Gastrocnemius medialis (tissue), 4 donors: ENCODE measurements around the gene GDF10. TPM values are rescaled to one million over a fixed set of nuclear protein-coding genes. Genes with fewer than 3 reads are reported as not detected.

Source experiments
- ATAC-seq, 2 donors: fragments of 150-250 bp; one replicate each; pipeline ENCODE4 v1.9.1; 2016
- DNase-seq, 2 donors: peaks; one replicate each; pipeline ENCODE4 v3.0.0-alpha.2; 2019
- H3K27ac ChIP-seq, 4 donors: fragments of 200-600 bp; sonication (generic); 1 replicate in 1 of 4; 2 replicates in 3 of 4; pipeline ENCODE4 v1.5.1; 2016 to 2018; ENCODE audit warnings: mild to moderate bottlenecking in 2 of 4, moderate library complexity in 1 of 4
- H3K27me3 ChIP-seq, 3 donors: fragments of 200-600 bp; sonication (generic) in 2 of 3; 1 replicate in 1 of 3; 2 replicates in 2 of 3; pipeline versions ENCODE4 v1.5.1 to v1.6.0; 2016 to 2019; ENCODE audit warnings: mild to moderate bottlenecking in 1 of 3, moderate library complexity in 1 of 3
- H3K36me3 ChIP-seq, 2 donors: fragments of 200-600 bp; sonication (generic) in 1 of 2; one replicate each; pipeline ENCODE4 v1.5.1; 2017 to 2018
- H3K4me1 ChIP-seq, 2 donors: fragments of 200-600 bp; sonication (generic) in 1 of 2; one replicate each; pipeline ENCODE4 v1.5.1; 2016 to 2017; ENCODE audit warnings: mild to moderate bottlenecking in 2 of 2
- H3K4me3 ChIP-seq, 4 donors: fragments of 200-600 bp; sonication (generic) in 3 of 4; 1 replicate in 1 of 4; 2 replicates in 3 of 4; pipeline ENCODE4 v1.5.1; 2016 to 2019; ENCODE audit warnings: mild to moderate bottlenecking in 2 of 4
- H3K9me3 ChIP-seq, 3 donors: fragments of 200-600 bp; sonication (generic) in 2 of 3; 1 replicate in 1 of 3; 2 replicates in 2 of 3; pipeline ENCODE4 v1.5.1; 2016 to 2019
- CTCF ChIP-seq, 5 experiments: fragments of 450-650 bp in 3 of 5; fragments of 200-600 bp in 2 of 5; sonication (generic) in 2 of 5; IDR thresholded peaks in 4 of 5; conservative IDR thresholded peaks in 1 of 5; 1 replicate in 4 of 5; 2 replicates in 1 of 5; pipeline ENCODE4 v1.5.1; 2016 to 2019; ENCODE audit warnings: antibody characterized with exemption in 5 of 5, mild to moderate bottlenecking in 3 of 5, moderate library complexity in 3 of 5
- POLR2A ChIP-seq, 2 donors: fragments of 450-650 bp; IDR thresholded peaks; one replicate each; pipeline ENCODE4 v1.6.1; 2017; ENCODE audit warnings: antibody characterized with exemption in 2 of 2, mild to moderate bottlenecking in 2 of 2, moderate library complexity in 2 of 2
- in situ Hi-C, 4 donors: fragments of 200-750 bp; cut with MboI; loops; one replicate each; pipeline versions ENCODE4 v1.15.0 to v1.8.0; 2017; ENCODE audit warnings: low sequenced_read_pairs in 4 of 4
- intact Hi-C: fragments of 100-400 bp; cut with DNase I; formaldehyde crosslinking; loops from one replicate; pipeline ENCODE4 v1.15.1; 2023; ENCODE audit warnings: low total_unique reads
- total RNA-seq, 4 donors: library from RNA; depleted of rRNA; stranded (reverse); fragments of >200 nt; gene quantifications; one replicate each; pipeline versions ENCODE4 v1.1.0 to v1.2.3, GENCODE V29; 2016

The GDF10 gene
- total RNA-seq, 4 donors from 2014 or later: 0.20 to 0.72 (median 0.36) TPM

GRCh38 chr10:47309408-47310089, 9.6 kb downstream of the GDF10 start:
- intact Hi-C loops (no loop called here), in situ Hi-C loops (loop anchor here (10.0 kb wide), 3 partner anchors 255 to 285 kb away; no protein-coding TSS in a partner anchor)
- no peak for ATAC-seq
- no peak overlapping the region for H3K4me3 ChIP-seq
- H3K9me3 ChIP-seq: no peaks in the 10 kb centered on the region
- no peak overlapping the region for H3K27ac ChIP-seq
- TF ChIP-seq POLR2A (IDR thresholded peaks at IDR 0.05) (no peak), CTCF (IDR thresholded peaks at IDR 0.05 in 4 of 5, conservative IDR thresholded peaks at IDR 0.05 in 1 of 5) (no peak)
- H3K4me1 ChIP-seq: no peaks in the 10 kb centered on the region
- H3K36me3 ChIP-seq: no peaks in the 10 kb centered on the region
- H3K27me3 ChIP-seq: no peaks in the 10 kb centered on the region
- DNase-seq: no peak

- in situ Hi-C loops (loop anchor here in 3 of 4 donors (10.0 kb wide), 3 partner anchors 255 to 285 kb away; no protein-coding TSS in a partner anchor), intact Hi-C loops (no loop called here)
- no peaks in the 10 kb centered on the region for H3K9me3 ChIP-seq
- no peak for TF ChIP-seq CTCF (IDR thresholded peaks at IDR 0.05 in 4 of 5, conservative IDR thresholded peaks at IDR 0.05 in 1 of 5)
- TF ChIP-seq POLR2A (IDR thresholded peaks at IDR 0.05): no peak
- no peak for ATAC-seq
- no peak overlapping the region for H3K27ac ChIP-seq
- no peaks in the 10 kb centered on the region for H3K36me3 ChIP-seq
- H3K4me3 ChIP-seq: no peak overlapping the region
- no peaks in the 10 kb centered on the region for H3K4me1 ChIP-seq
- no peak for DNase-seq
- no peaks in the 10 kb centered on the region for H3K27me3 ChIP-seq
These were observed 10.1 kb downstream of the GDF10 start for GRCh38 chr10:47310090-47310505.

GRCh38 chr10:47311193-47311931, 11.4 kb downstream of the GDF10 start:
- intact Hi-C loops (no loop called here), in situ Hi-C loops (loop anchor here in 3 of 4 donors (10.0 kb wide), 3 partner anchors 257 to 287 kb away; no protein-coding TSS in a partner anchor)
- Histone ChIP-seq H3K4me3 (no peak overlapping the region), H3K9me3 (no peaks in the 10 kb centered on the region), H3K36me3 (no peaks in the 10 kb centered on the region), H3K27ac (no peak overlapping the region), H3K4me1 (no peaks in the 10 kb centered on the region), H3K27me3 (no peaks in the 10 kb centered on the region)
- ATAC-seq (no peak), DNase-seq (no peak)
- no peak for TF ChIP-seq CTCF (IDR thresholded peaks at IDR 0.05 in 4 of 5, conservative IDR thresholded peaks at IDR 0.05 in 1 of 5)
- no peak for TF ChIP-seq POLR2A (IDR thresholded peaks at IDR 0.05)

GRCh38 chr10:47311932-47312662, 12.1 kb downstream of the GDF10 start:
- in situ Hi-C loops: loop anchor here in 3 of 4 donors (10.0 kb wide), 3 partner anchors 257 to 287 kb away; no protein-coding TSS in a partner anchor
- intact Hi-C loops: loop anchor here (1.0 kb wide), 2 partner anchors 265 to 288 kb away; no protein-coding TSS in a partner anchor
- no peaks in the 10 kb centered on the region for H3K36me3 ChIP-seq
- no peaks in the 10 kb centered on the region for H3K27me3 ChIP-seq
- H3K4me3 ChIP-seq: no peak overlapping the region
- H3K27ac ChIP-seq: no peak overlapping the region
- ATAC-seq (peak; percentile 81 to 90), DNase-seq (peak; percentile 57 to 74)
- TF ChIP-seq POLR2A (IDR thresholded peaks at IDR 0.05) (no peak), CTCF (IDR thresholded peaks at IDR 0.05 in 4 of 5, conservative IDR thresholded peaks at IDR 0.05 in 1 of 5) (peak; percentile 75 to 82 (median 79))
- H3K9me3 ChIP-seq: no peaks in the 10 kb centered on the region
- no peaks in the 10 kb centered on the region for H3K4me1 ChIP-seq
